HepG2 (cell line): ENCODE data around the gene TMC8. TPM values are rescaled to one million over a fixed set of nuclear protein-coding genes. Genes with fewer than 3 reads are reported as not detected.
A peak's percentile ranks its signal among the peaks of the same experiment; 100 is the strongest.

Experiments
- AGO2 ChIP-seq: fragments of 200-400 bp; formaldehyde crosslinking; optimal IDR thresholded peaks from 2 replicates; pipeline ENCODE3; 2017; ENCODE audit warnings: mild to moderate bottlenecking, low read depth, low read length, moderate library complexity
- HNRNPLL ChIP-seq: fragments of 200-400 bp; formaldehyde crosslinking; IDR thresholded peaks from 2 replicates; pipeline ENCODE4 v1.6.1; 2017; ENCODE audit warnings: mild to moderate bottlenecking, low read depth, low read length; ENCODE audit not compliant: poor library complexity, severe bottlenecking
- JUN ChIP-seq: sonication (generic); formaldehyde crosslinking; IDR thresholded peaks from 2 replicates; pipeline ENCODE4 v1.4.0; 2020; ENCODE audit warnings: mild to moderate bottlenecking, missing genetic modification reagents
- KAT2B ChIP-seq: fragments of 150-350 bp; IDR thresholded peaks from 2 replicates; pipeline ENCODE4 v1.6.1; 2014; ENCODE audit warnings: low read depth, low read length, borderline replicate concordance
- LCORL ChIP-seq, 2 experiments: fragments of 450-650 bp in 1 of 2; sonication (generic) in 1 of 2; formaldehyde crosslinking in 1 of 2; IDR thresholded peaks; 2 replicates each; pipeline versions ENCODE4 v1.5.0 to v1.6.1; 2017 to 2020; ENCODE audit warnings: antibody characterized with exemption in 1 of 2, missing genetic modification reagents in 1 of 2
- RORA ChIP-seq: sonication (generic); formaldehyde crosslinking; IDR thresholded peaks from 2 replicates; pipeline ENCODE4 v1.5.0; 2020; ENCODE audit warnings: mild to moderate bottlenecking, missing genetic modification reagents, moderate library complexity
- TEAD2 ChIP-seq: sonication (generic); formaldehyde crosslinking; IDR thresholded peaks from 2 replicates; pipeline ENCODE4 v1.9.0; 2021; ENCODE audit warnings: missing genetic modification reagents
- THYN1 ChIP-seq: sonication (generic); formaldehyde crosslinking; IDR thresholded peaks from 2 replicates; pipeline ENCODE4 v1.8.1; 2023; ENCODE audit warnings: low read depth, mild to moderate bottlenecking, moderate library complexity, missing genetic modification reagents, borderline replicate concordance
- TSC22D2 ChIP-seq: sonication (generic); formaldehyde crosslinking; IDR thresholded peaks from 2 replicates; pipeline ENCODE4 v1.5.1; 2020; ENCODE audit warnings: missing genetic modification reagents, mild to moderate bottlenecking, borderline replicate concordance
- ZFX ChIP-seq: sonication (generic); formaldehyde crosslinking; IDR thresholded peaks from 2 replicates; pipeline ENCODE4 v1.4.0; 2020; ENCODE audit warnings: mild to moderate bottlenecking, low read depth, missing genetic modification reagents, moderate library complexity
- ZNF484 ChIP-seq: sonication (generic); formaldehyde crosslinking; IDR thresholded peaks from 2 replicates; pipeline ENCODE4 v1.5.1; 2020; ENCODE audit warnings: mild to moderate bottlenecking, low read depth, missing genetic modification reagents, borderline replicate concordance
- polyA plus RNA-seq, 8 experiments: library from polyadenylated mRNA; depleted of rRNA in 3 of 8; stranded (reverse) in 7 of 8; unstranded in 1 of 8; fragments of >200 nt; fragmentation: Illumina TruSeq in 4 of 8; extraction: Trizol in 4 of 8; gene quantifications; 2 replicates each; pipeline versions ENCODE4 v1.2.1 to v1.2.3, GENCODE V29; 2011 to 2016; ENCODE audit warnings: low read depth in 4 of 8, missing spikeins in 1 of 8, mixed read lengths in 1 of 8; ENCODE audit not compliant: insufficient read depth in 1 of 8
- total RNA-seq, 5 experiments: library from RNA; depleted of rRNA; stranded (reverse); fragments of >200 nt; fragmentation: Illumina TruSeq; extraction: Trizol; gene quantifications; 2 replicates each; pipeline ENCODE4 v1.2.3, GENCODE V29; 2016; ENCODE audit warnings: low read depth in 1 of 5
- TF ChIP-seq, protein P1 (sequence below): sonication (generic); formaldehyde crosslinking; IDR thresholded peaks from 2 replicates; pipeline ENCODE4 v1.8.0; 2022; ENCODE audit warnings: mild to moderate bottlenecking, missing genetic modification reagents; ENCODE audit not compliant: insufficient replicate concordance
- TF ChIP-seq, protein P2 (sequence below): sonication (generic); formaldehyde crosslinking; IDR thresholded peaks from one replicate; pipeline ENCODE4 v1.5.1; 2020; ENCODE audit warnings: mild to moderate bottlenecking, missing genetic modification reagents; ENCODE audit errors: not compliant biosample characterization

Gene TMC8
- total and polyA plus RNA-seq, 2 of the 13 experiments (the other 11 are each of a cell fraction or from before 2014, with no cell fraction given) = 0.53 to 7.8 TPM

DNA sequence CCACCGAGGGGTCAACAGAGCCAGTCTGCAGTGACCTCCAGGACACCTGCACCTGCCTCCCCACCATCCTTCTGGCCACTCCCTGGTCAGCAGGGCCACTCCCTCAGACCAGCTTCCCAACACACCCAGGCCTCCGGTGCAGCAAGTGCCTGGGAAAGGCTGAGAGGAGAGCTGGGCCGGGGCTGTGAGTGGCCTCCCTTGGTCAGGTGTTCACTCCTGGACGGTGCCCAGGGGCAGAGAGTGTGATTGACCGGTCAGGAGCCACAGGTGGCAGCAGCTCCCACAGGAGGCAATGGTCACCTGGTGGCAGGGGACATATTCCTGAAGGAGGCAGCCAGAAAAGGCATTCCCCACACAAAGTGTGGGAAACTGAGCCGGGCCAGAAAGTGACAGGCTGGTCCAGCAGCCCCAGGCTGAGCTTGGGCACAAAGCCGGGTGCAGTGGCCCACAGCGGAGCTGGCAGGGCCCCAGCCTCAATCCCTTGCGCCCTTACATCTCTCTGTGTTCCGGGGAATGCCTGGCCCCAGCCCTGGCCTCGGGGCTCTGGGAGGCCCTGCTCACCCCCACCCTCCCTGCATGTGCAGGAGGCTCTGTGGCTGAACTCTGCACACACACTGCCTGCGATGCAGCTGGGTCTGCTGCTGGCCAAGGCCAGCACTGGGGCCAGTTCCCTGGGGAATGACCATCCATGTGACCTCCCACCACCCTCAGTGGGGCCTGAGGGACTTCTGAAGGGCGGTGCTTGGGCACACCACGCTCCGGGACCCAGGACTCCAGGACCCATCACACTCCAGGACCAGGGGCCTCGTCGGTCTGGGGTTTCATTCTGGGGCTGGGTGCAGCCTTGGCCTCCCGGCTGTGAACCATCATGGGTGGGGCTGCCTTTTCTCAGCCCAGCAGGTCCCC is 14.4 kb downstream of the TMC8 start (continued):
- TF ChIP-seq ZFX (CRISPR knock-in tag) (peak; percentile 89), TSC22D2 (CRISPR knock-in tag) (no peak), RORA (no peak), AGO2 (no peak), HNRNPLL (peak; percentile 24), ZNF484 (CRISPR knock-in tag) (no peak), THYN1 (CRISPR knock-in tag) (no peak), KAT2B (no peak), LCORL (IDR thresholded peaks at IDR 0.05) (no peak), LCORL (CRISPR knock-in tag; IDR thresholded peaks at IDR 0.05) (peak; percentile 88), TEAD2 (CRISPR knock-in tag) (no peak), JUN (CRISPR knock-in tag) (no peak)
- TF ChIP-seq, protein P1, sequence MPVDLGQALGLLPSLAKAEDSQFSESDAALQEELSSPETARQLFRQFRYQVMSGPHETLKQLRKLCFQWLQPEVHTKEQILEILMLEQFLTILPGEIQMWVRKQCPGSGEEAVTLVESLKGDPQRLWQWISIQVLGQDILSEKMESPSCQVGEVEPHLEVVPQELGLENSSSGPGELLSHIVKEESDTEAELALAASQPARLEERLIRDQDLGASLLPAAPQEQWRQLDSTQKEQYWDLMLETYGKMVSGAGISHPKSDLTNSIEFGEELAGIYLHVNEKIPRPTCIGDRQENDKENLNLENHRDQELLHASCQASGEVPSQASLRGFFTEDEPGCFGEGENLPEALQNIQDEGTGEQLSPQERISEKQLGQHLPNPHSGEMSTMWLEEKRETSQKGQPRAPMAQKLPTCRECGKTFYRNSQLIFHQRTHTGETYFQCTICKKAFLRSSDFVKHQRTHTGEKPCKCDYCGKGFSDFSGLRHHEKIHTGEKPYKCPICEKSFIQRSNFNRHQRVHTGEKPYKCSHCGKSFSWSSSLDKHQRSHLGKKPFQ (CRISPR knock-in tag) = peak; percentile 20
- TF ChIP-seq, protein P2, sequence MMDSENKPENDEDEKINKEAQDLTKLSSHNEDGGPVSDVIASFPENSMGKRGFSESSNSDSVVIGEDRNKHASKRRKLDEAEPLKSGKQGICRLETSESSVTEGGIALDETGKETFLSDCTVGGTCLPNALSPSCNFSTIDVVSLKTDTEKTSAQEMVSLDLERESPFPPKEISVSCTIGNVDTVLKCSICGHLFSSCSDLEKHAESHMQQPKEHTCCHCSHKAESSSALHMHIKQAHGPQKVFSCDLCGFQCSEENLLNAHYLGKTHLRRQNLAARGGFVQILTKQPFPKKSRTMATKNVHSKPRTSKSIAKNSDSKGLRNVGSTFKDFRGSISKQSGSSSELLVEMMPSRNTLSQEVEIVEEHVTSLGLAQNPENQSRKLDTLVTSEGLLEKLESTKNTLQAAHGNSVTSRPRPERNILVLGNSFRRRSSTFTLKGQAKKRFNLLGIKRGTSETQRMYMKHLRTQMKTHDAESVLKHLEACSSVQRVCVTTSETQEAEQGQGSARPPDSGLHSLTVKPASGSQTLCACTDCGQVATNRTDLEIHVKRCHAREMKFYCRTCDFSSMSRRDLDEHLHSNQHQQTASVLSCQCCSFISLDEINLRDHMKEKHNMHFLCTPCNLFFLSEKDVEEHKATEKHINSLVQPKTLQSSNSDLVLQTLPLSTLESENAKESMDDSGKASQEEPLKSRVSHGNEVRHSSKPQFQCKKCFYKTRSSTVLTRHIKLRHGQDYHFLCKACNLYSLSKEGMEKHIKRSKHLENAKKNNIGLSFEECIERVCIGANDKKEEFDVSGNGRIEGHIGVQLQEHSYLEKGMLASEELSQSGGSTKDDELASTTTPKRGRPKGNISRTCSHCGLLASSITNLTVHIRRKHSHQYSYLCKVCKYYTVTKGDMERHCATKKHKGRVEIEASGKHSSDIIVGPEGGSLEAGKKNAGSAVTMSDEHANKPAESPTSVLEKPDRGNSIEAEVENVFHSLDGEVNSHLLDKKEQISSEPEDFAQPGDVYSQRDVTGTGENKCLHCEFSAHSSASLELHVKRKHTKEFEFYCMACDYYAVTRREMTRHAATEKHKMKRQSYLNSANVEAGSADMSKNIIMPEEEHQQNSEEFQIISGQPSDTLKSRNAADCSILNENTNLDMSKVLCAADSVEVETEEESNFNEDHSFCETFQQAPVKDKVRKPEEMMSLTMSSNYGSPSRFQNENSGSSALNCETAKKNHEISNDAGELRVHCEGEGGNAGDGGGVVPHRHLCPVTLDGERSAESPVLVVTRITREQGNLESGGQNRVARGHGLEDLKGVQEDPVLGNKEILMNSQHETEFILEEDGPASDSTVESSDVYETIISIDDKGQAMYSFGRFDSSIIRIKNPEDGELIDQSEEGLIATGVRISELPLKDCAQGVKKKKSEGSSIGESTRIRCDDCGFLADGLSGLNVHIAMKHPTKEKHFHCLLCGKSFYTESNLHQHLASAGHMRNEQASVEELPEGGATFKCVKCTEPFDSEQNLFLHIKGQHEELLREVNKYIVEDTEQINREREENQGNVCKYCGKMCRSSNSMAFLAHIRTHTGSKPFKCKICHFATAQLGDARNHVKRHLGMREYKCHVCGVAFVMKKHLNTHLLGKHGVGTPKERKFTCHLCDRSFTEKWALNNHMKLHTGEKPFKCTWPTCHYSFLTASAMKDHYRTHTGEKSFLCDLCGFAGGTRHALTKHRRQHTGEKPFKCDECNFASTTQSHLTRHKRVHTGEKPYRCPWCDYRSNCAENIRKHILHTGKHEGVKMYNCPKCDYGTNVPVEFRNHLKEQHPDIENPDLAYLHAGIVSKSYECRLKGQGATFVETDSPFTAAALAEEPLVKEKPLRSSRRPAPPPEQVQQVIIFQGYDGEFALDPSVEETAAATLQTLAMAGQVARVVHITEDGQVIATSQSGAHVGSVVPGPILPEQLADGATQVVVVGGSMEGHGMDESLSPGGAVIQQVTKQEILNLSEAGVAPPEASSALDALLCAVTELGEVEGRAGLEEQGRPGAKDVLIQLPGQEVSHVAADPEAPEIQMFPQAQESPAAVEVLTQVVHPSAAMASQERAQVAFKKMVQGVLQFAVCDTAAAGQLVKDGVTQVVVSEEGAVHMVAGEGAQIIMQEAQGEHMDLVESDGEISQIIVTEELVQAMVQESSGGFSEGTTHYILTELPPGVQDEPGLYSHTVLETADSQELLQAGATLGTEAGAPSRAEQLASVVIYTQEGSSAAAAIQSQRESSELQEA = no peak
